ENCODE results near the gene GNL2.

Gene GNL2

DNA sequence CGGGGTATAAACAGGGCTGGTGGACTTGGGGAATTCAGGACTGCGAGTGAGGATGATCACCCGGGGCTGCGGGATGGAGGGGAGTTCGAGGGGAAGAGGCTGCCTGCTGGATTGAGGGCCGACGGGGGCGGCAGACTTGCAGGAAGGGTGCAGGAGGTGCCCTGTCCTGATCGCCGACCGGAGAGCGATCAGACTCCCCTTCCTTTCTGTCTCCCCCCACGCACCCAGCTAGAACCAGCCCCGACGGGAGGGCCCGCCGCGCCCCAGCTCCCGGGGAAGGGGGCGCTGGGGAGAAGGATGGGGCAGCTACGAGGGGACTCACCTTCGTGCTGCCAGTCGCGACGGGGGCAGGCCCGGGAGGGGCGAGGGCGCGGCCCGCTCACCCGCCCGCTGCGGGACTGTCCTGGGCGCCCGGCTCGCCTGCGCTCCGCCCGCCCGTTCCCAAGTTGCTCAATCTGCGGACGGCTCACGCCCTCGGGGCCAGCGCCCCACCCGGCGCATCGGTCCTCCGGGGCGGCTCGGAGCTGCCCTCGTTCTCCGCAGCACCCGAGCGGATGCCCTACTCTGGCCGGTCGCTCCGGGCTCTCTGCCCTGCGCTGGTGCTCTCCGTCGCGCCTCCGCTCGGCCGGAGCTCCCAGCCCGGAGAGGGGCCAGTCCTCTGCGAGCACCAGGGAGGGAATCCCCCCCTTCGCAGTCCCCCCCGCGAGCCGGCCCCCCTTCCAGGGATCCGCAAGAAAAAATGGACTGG lies 38.7 kb upstream of the GNL2 start, which contains the start of gene RSPO1:
TSS of gene RSPO1 (minus strand) at position 649 of the 748 bp plus-strand sequence. CDS start 5,231 bp downstream, outside the sequence.
- Histone ChIP-seq H2BK12ac (ENCODE audit: low read length in 2 of 2) (no peak within 1 kb of the TSS), H3K9ac (ENCODE audit: low read length) (no peak within 1 kb of the TSS), H3K9me3 (ENCODE audit: control insufficient read depth, low read length) (no peaks in the 10 kb centered on the region), H2AFZ (ENCODE audit: low read depth, low read length) (no peak within 1 kb of the TSS), H2BK5ac (ENCODE audit: low read depth, low read length, poor library complexity, severe bottlenecking) (no peak within 1 kb of the TSS), H3K4me1 (ENCODE audit: control insufficient read depth, insufficient read depth, low read depth, low read length) (peaks cover 10% of the 10 kb centered on the region), H3K36me3 (ENCODE audit: control insufficient read depth in 1 of 2, insufficient read depth in 2 of 2, low read depth in 1 of 2, low read length in 2 of 2) (no peaks in the 10 kb centered on the region), H3K4ac (ENCODE audit: low read depth in 1 of 2, low read length in 2 of 2) (no peak within 1 kb of the TSS), H3K79me1 (replicated peaks; ENCODE audit: low read length, poor library complexity, severe bottlenecking) (no peaks in the 10 kb centered on the region), H4K8ac (ENCODE audit: low read length) (no peak within 1 kb of the TSS), H2BK120ac (ENCODE audit: low read depth, low read length) (no peak within 1 kb of the TSS), H3K23ac (ENCODE audit: low read length in 2 of 2) (peak within 1 kb of the TSS in 1 of 2 experiments; percentile 87), H2BK15ac (ENCODE audit: low read depth, poor library complexity, severe bottlenecking) (no peak within 1 kb of the TSS), H3K27ac (ENCODE audit: low read length, poor library complexity, severe bottlenecking) (no peak within 1 kb of the TSS), H3K4me3 (ENCODE audit: insufficient read depth in 1 of 2, low read depth in 1 of 2, low read length in 2 of 2) (no peak within 1 kb of the TSS), H3K14ac (ENCODE audit: low read length in 2 of 2) (no peak within 1 kb of the TSS), H3K4me2 (ENCODE audit: low read length, poor library complexity, severe bottlenecking) (peak within 1 kb of the TSS; percentile 33), H4K91ac (ENCODE audit: low read length) (no peak within 1 kb of the TSS), H3K27me3 (ENCODE audit: control insufficient read depth in 1 of 2, insufficient read depth in 1 of 2, low read length in 2 of 2) (peaks cover 88 to 98% of the 10 kb centered on the region in 2 experiments), H2AK5ac (ENCODE audit: low read length, severe bottlenecking) (no peak within 1 kb of the TSS), H3K18ac (ENCODE audit: low read depth in 1 of 2, low read length in 2 of 2) (no peak within 1 kb of the TSS)
- DNase-seq, result peak; percentile 21
- 2% methylated on average over 41 of the region's 72 CpGs for WGBS

GRCh38 chr1:37633938-37634243 lies 38.2 kb upstream of the GNL2 start:
- H3K27me3 ChIP-seq (ENCODE audit: control insufficient read depth in 1 of 2, insufficient read depth in 1 of 2, low read length in 2 of 2), result peaks cover 88 to 98% of the 10 kb centered on the region in 2 experiments
- 13% methylated on average over 20 of the region's 20 CpGs for WGBS

DNA sequence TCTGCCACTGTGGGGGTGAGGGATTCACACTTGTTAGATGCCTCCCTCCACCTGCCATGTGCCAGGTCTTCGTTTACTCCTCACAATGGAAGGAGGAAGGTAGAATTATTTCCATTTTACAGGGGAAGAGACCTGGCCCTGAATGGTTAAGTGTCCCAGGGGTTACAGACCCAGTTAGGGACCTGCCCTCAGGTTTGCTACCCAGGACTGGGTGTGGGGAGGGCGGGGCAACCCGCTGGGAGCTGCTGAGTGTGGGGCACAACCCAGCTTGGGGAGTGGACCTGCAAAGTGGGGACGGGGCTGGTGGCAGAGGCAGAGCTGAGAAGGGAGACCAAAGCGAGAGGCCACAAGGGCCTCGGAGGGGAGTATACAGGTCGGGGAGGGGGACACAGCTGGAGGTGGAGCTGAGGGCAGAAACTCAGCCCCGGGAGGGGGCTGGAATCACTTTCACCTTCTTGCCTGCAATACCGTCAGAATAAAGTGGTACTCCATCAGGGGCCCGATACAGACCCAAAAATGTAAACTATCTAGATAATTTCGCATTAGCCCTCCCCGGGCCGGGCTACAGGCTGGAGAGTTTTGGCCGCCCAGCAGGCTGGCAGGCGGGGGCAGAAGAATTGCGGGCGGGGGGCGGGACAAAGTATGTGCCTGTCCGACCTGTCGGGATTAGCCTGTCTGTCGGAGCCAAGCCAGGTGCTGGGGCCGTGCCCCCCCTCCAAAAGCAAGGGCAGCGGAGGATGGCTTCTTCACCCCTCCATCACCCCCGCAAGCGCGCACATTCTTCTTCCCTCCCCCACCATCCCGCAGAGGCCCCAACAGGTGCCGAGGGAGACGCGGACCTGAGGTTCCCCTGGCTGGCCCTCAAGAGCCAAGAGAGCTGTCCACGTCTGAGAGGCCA lies 37.6 kb upstream of the GNL2 start:
- Histone ChIP-seq H3K9me3 (ENCODE audit: control insufficient read depth, low read length) (no peaks in the 10 kb centered on the region), H3K27me3 (ENCODE audit: control insufficient read depth in 1 of 2, insufficient read depth in 1 of 2, low read length in 2 of 2) (peaks cover 90 to 98% of the 10 kb centered on the region in 2 experiments), H4K8ac (ENCODE audit: low read length) (no peak overlapping the region), H2BK15ac (ENCODE audit: low read depth, poor library complexity, severe bottlenecking) (no peak overlapping the region), H3K18ac (ENCODE audit: low read depth in 1 of 2, low read length in 2 of 2) (no peak overlapping the region), H4K91ac (ENCODE audit: low read length) (no peak overlapping the region), H2BK5ac (ENCODE audit: low read depth, low read length, poor library complexity, severe bottlenecking) (no peak overlapping the region), H3K14ac (ENCODE audit: low read length in 2 of 2) (no peak overlapping the region), H2AK5ac (ENCODE audit: low read length, severe bottlenecking) (no peak overlapping the region), H3K4me2 (ENCODE audit: low read length, poor library complexity, severe bottlenecking) (no peak overlapping the region), H3K36me3 (ENCODE audit: control insufficient read depth in 1 of 2, insufficient read depth in 2 of 2, low read depth in 1 of 2, low read length in 2 of 2) (no peaks in the 10 kb centered on the region), H3K4me1 (ENCODE audit: control insufficient read depth, insufficient read depth, low read depth, low read length) (peaks cover 10% of the 10 kb centered on the region), H3K79me1 (replicated peaks; ENCODE audit: low read length, poor library complexity, severe bottlenecking) (no peaks in the 10 kb centered on the region), H3K23ac (ENCODE audit: low read length in 2 of 2) (no peak overlapping the region), H2BK12ac (ENCODE audit: low read length in 2 of 2) (no peak overlapping the region), H2BK120ac (ENCODE audit: low read depth, low read length) (no peak overlapping the region), H3K9ac (ENCODE audit: low read length) (no peak overlapping the region), H2AFZ (ENCODE audit: low read depth, low read length) (no peak overlapping the region), H3K4ac (ENCODE audit: low read depth in 1 of 2, low read length in 2 of 2) (no peak overlapping the region), H3K27ac (ENCODE audit: low read length, poor library complexity, severe bottlenecking) (no peak overlapping the region), H3K4me3 (ENCODE audit: insufficient read depth in 1 of 2, low read depth in 1 of 2, low read length in 2 of 2) (no peak overlapping the region)
- DNase-seq, result no peak
- WGBS, result 17% methylated on average over 31 of the region's 31 CpGs

More at GRCh38 chr1:37633938-37634243, 38.2 kb upstream of the GNL2 start:
- H4K91ac ChIP-seq (ENCODE audit: low read length), result no peak overlapping the region
- peak overlapping the region in 1 of 2 experiments; percentile 6 for H3K23ac ChIP-seq (ENCODE audit: low read length in 2 of 2)
- H3K4me2 ChIP-seq (ENCODE audit: low read length, poor library complexity, severe bottlenecking), result no peak overlapping the region
- H2BK12ac ChIP-seq (ENCODE audit: low read length in 2 of 2), result no peak overlapping the region
- H3K4ac ChIP-seq (ENCODE audit: low read depth in 1 of 2, low read length in 2 of 2), result no peak overlapping the region
- H3K36me3 ChIP-seq (ENCODE audit: control insufficient read depth in 1 of 2, insufficient read depth in 2 of 2, low read depth in 1 of 2, low read length in 2 of 2), result no peaks in the 10 kb centered on the region
- H3K79me1 ChIP-seq (replicated peaks; ENCODE audit: low read length, poor library complexity, severe bottlenecking), result no peaks in the 10 kb centered on the region
- H3K4me1 ChIP-seq (ENCODE audit: control insufficient read depth, insufficient read depth, low read depth, low read length), result peaks cover 10% of the 10 kb centered on the region
- H3K9me3 ChIP-seq (ENCODE audit: control insufficient read depth, low read length), result no peaks in the 10 kb centered on the region
- H2BK15ac ChIP-seq (ENCODE audit: low read depth, poor library complexity, severe bottlenecking), result no peak overlapping the region
- H3K14ac ChIP-seq (ENCODE audit: low read length in 2 of 2), result no peak overlapping the region
- no peak overlapping the region for H2BK120ac ChIP-seq (ENCODE audit: low read depth, low read length)
- DNase-seq, result no peak
- H4K8ac ChIP-seq (ENCODE audit: low read length), result no peak overlapping the region
- no peak overlapping the region for H2AFZ ChIP-seq (ENCODE audit: low read depth, low read length)
- no peak overlapping the region for H3K27ac ChIP-seq (ENCODE audit: low read length, poor library complexity, severe bottlenecking)
- H2AK5ac ChIP-seq (ENCODE audit: low read length, severe bottlenecking), result no peak overlapping the region
- no peak overlapping the region for H2BK5ac ChIP-seq (ENCODE audit: low read depth, low read length, poor library complexity, severe bottlenecking)
- H3K4me3 ChIP-seq (ENCODE audit: insufficient read depth in 1 of 2, low read depth in 1 of 2, low read length in 2 of 2), result no peak overlapping the region
- no peak overlapping the region for H3K18ac ChIP-seq (ENCODE audit: low read depth in 1 of 2, low read length in 2 of 2)
- no peak overlapping the region for H3K9ac ChIP-seq (ENCODE audit: low read length)

GRCh38 chr1:37631036-37631435 lies 35.3 kb upstream of the GNL2 start:
- Histone ChIP-seq H3K23ac (ENCODE audit: low read length in 2 of 2) (no peak overlapping the region), H3K4me3 (ENCODE audit: insufficient read depth in 1 of 2, low read depth in 1 of 2, low read length in 2 of 2) (no peak overlapping the region), H3K9ac (ENCODE audit: low read length) (no peak overlapping the region), H3K14ac (ENCODE audit: low read length in 2 of 2) (no peak overlapping the region), H2BK120ac (ENCODE audit: low read depth, low read length) (no peak overlapping the region), H3K4me2 (ENCODE audit: low read length, poor library complexity, severe bottlenecking) (no peak overlapping the region), H4K8ac (ENCODE audit: low read length) (no peak overlapping the region), H2AFZ (ENCODE audit: low read depth, low read length) (no peak overlapping the region), H3K79me1 (replicated peaks; ENCODE audit: low read length, poor library complexity, severe bottlenecking) (no peaks in the 10 kb centered on the region), H2BK15ac (ENCODE audit: low read depth, poor library complexity, severe bottlenecking) (no peak overlapping the region), H2BK5ac (ENCODE audit: low read depth, low read length, poor library complexity, severe bottlenecking) (no peak overlapping the region), H3K4me1 (ENCODE audit: control insufficient read depth, insufficient read depth, low read depth, low read length) (peaks cover 10% of the 10 kb centered on the region), H3K27ac (ENCODE audit: low read length, poor library complexity, severe bottlenecking) (no peak overlapping the region), H2AK5ac (ENCODE audit: low read length, severe bottlenecking) (no peak overlapping the region), H3K36me3 (ENCODE audit: control insufficient read depth in 1 of 2, insufficient read depth in 2 of 2, low read depth in 1 of 2, low read length in 2 of 2) (no peaks in the 10 kb centered on the region), H3K18ac (ENCODE audit: low read depth in 1 of 2, low read length in 2 of 2) (no peak overlapping the region), H4K91ac (ENCODE audit: low read length) (no peak overlapping the region), H2BK12ac (ENCODE audit: low read length in 2 of 2) (no peak overlapping the region), H3K9me3 (ENCODE audit: control insufficient read depth, low read length) (no peaks in the 10 kb centered on the region), H3K4ac (ENCODE audit: low read depth in 1 of 2, low read length in 2 of 2) (no peak overlapping the region), H3K27me3 (ENCODE audit: control insufficient read depth in 1 of 2, insufficient read depth in 1 of 2, low read length in 2 of 2) (peaks cover 91 to 97% of the 10 kb centered on the region in 2 experiments)
- peak; percentile 13 for DNase-seq
- WGBS, result 55% methylated on average over 3 of the region's 5 CpGs
